A673 (cell line): ENCODE results near the gene KCND3. TPM values are rescaled to one million over a fixed set of nuclear protein-coding genes. Genes with fewer than 3 reads are reported as not detected.

Experiments
- BruUV-seq: library from RNA; stranded (reverse); fragments of 400-500 nt; replicated peaks from 2 replicates; lab custom pipeline; 2021; lab: Mats Ljungman, UMichigan
- CTCF ChIA-PET: fragments of 300-600 bp; sonication (Branson Sonifier 250); formaldehyde crosslinking; loops from one replicate; lab custom pipeline; 2022; ENCODE audit warnings: antibody characterized with exemption; lab: Charles Lee
- POLR2A ChIA-PET: fragments of 300-600 bp; sonication (Branson Sonifier 250); formaldehyde crosslinking; loops from one replicate; lab custom pipeline; 2022; ENCODE audit warnings: antibody characterized with exemption; ENCODE audit not compliant: low non-redundant PET; lab: Charles Lee
- DNase-seq: peaks from one replicate; pipeline ENCODE4 v3.0.0-alpha.2; 2015; ENCODE audit warnings: low spot score
- H3K27ac ChIP-seq: fragments of 200-600 bp; sonication (generic); 2 replicates; pipeline ENCODE4 v1.5.1; 2016; ENCODE audit warnings: mixed run types, low read depth, mild to moderate bottlenecking, mixed read lengths, antibody characterized with exemption, low read length; ENCODE audit not compliant: poor library complexity, severe bottlenecking
- H3K27me3 ChIP-seq: fragments of 200-600 bp; sonication (generic); replicated peaks from 2 replicates; pipeline ENCODE4 v1.6.1; 2017; ENCODE audit warnings: mixed run types, low read depth, mild to moderate bottlenecking, mixed read lengths, antibody characterized with exemption, low read length; ENCODE audit not compliant: insufficient read depth, poor library complexity
- H3K36me3 ChIP-seq: fragments of 200-600 bp; sonication (generic); 2 replicates; pipeline ENCODE4 v1.6.1; 2016; ENCODE audit warnings: mixed run types, mild to moderate bottlenecking, mixed read lengths, antibody characterized with exemption, low read length; ENCODE audit not compliant: insufficient read depth, poor library complexity, severe bottlenecking
- H3K4me1 ChIP-seq: fragments of 200-600 bp; sonication (generic); 2 replicates; pipeline ENCODE4 v1.6.1; 2017; ENCODE audit warnings: mixed run types, mild to moderate bottlenecking, mixed read lengths, antibody characterized with exemption, low read length; ENCODE audit not compliant: insufficient read depth, poor library complexity, severe bottlenecking
- H3K4me3 ChIP-seq: fragments of 200-600 bp; sonication (generic); 2 replicates; pipeline ENCODE4 v1.5.1; 2016; ENCODE audit warnings: low read depth, mixed run types, mild to moderate bottlenecking, mixed read lengths, low read length; ENCODE audit not compliant: poor library complexity, severe bottlenecking
- H3K9me3 ChIP-seq: fragments of 200-600 bp; sonication (generic); 2 replicates; pipeline ENCODE4 v1.6.1; 2016; ENCODE audit warnings: mixed run types, low read depth, mild to moderate bottlenecking, mixed read lengths, antibody characterized with exemption, low read length; ENCODE audit not compliant: poor library complexity, severe bottlenecking
- EZH2 ChIP-seq: fragments of 200-600 bp; sonication (generic); IDR thresholded peaks from 2 replicates; pipeline ENCODE4 v1.6.1; 2017; ENCODE audit warnings: borderline replicate concordance, low read depth, mild to moderate bottlenecking, mixed read lengths, antibody characterized with exemption, low read length; ENCODE audit not compliant: poor library complexity, severe bottlenecking
- intact Hi-C: fragments of 100-400 bp; cut with micrococcal nuclease; formaldehyde crosslinking; loops from one replicate; pipeline ENCODE4 v1.10.0; 2022; ENCODE audit not compliant: unreplicated experiment
- total RNA-seq: library from RNA; stranded (reverse); gene quantifications from 2 replicates; pipeline ENCODE4 v1.2.3, GENCODE V29; 2021
- TF ChIP-seq, protein P1 (sequence below): fragments of 300-800, 200-600 bp; sonication (generic); conservative IDR thresholded peaks from 2 replicates; pipeline ENCODE4 v1.5.1; 2017; ENCODE audit warnings: low read depth, mild to moderate bottlenecking, antibody characterized with exemption, low read length, moderate library complexity, mixed read lengths

Gene KCND3
- total RNA-seq, 1 experiment from 2014 or later = not detected

DNA sequence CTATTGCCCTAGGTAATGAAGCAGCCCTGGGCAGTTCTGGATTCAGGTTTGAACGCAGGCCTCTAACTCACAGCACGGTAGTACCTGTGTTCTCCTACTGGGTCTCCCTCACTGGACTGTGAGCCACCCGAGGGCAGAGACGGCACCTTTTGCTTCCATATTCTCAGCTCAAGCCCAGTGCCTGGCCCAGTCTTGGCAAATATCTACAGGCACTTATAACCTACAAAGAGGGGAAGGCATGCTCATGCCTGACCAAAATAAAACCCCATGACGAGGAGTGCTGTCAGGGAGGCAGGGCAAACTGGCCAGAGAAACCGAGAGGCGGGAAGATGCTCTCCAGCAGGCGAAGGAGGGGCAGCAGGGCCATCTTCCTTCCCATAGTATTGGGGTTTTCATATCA is 142.6 kb downstream of the KCND3 start:
- no peak for TF ChIP-seq EZH2
- TF ChIP-seq, protein P1, sequence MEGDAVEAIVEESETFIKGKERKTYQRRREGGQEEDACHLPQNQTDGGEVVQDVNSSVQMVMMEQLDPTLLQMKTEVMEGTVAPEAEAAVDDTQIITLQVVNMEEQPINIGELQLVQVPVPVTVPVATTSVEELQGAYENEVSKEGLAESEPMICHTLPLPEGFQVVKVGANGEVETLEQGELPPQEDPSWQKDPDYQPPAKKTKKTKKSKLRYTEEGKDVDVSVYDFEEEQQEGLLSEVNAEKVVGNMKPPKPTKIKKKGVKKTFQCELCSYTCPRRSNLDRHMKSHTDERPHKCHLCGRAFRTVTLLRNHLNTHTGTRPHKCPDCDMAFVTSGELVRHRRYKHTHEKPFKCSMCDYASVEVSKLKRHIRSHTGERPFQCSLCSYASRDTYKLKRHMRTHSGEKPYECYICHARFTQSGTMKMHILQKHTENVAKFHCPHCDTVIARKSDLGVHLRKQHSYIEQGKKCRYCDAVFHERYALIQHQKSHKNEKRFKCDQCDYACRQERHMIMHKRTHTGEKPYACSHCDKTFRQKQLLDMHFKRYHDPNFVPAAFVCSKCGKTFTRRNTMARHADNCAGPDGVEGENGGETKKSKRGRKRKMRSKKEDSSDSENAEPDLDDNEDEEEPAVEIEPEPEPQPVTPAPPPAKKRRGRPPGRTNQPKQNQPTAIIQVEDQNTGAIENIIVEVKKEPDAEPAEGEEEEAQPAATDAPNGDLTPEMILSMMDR = no peak
- no peaks in the 10 kb centered on the region for H3K9me3 ChIP-seq
- BruUV-seq = no TSS peak
- intact Hi-C loops = no loop called here
- peaks cover 55% of the 10 kb centered on the region for H3K27me3 ChIP-seq
- POLR2A ChIA-PET = no interaction called here
- H3K4me3 ChIP-seq = no peak overlapping the region
- no peaks in the 10 kb centered on the region for H3K36me3 ChIP-seq
- no peak overlapping the region for H3K27ac ChIP-seq
- H3K4me1 ChIP-seq = no peaks in the 10 kb centered on the region
- DNase-seq = no peak
- CTCF ChIA-PET = no interaction called here

GRCh38 chr1:111843177-111843576 is 146.3 kb downstream of the KCND3 start:
- no peak for DNase-seq
- ChIA-PET CTCF (no interaction called here), POLR2A (no interaction called here)
- TF ChIP-seq EZH2 = no peak
- TF ChIP-seq, protein P1 = no peak
- Histone ChIP-seq H3K4me1 (no peaks in the 10 kb centered on the region), H3K36me3 (no peaks in the 10 kb centered on the region), H3K4me3 (no peak overlapping the region), H3K9me3 (no peaks in the 10 kb centered on the region), H3K27ac (no peak overlapping the region), H3K27me3 (peaks cover 26% of the 10 kb centered on the region)
- intact Hi-C loops = no loop called here
- BruUV-seq = no TSS peak

- H3K9me3 ChIP-seq = no peaks in the 10 kb centered on the region
- CTCF ChIA-PET = no interaction called here
These were observed 147.1 kb downstream of the KCND3 start for GRCh38 chr1:111842411-111842810.

More at GRCh38 chr1:111842411-111842810, 147.1 kb downstream of the KCND3 start:
- no peak for DNase-seq
- POLR2A ChIA-PET = no interaction called here
- no peaks in the 10 kb centered on the region for H3K4me1 ChIP-seq
- peaks cover 26% of the 10 kb centered on the region for H3K27me3 ChIP-seq
- no peak overlapping the region for H3K4me3 ChIP-seq
- no peaks in the 10 kb centered on the region for H3K36me3 ChIP-seq
- TF ChIP-seq EZH2 = no peak
- TF ChIP-seq, protein P1 = no peak
- H3K27ac ChIP-seq = no peak overlapping the region
- intact Hi-C loops = no loop called here
- no TSS peak for BruUV-seq
